NCI-H446 treated with DMSO at 0.1 percent for 48 hours (cell line): ENCODE measurements around the gene SORBS1.

Source experiments
- DNase-seq: peaks from one replicate; lab custom pipeline; 2025; lab: John Stamatoyannopoulos, UW

SORBS1 gene

DNA sequence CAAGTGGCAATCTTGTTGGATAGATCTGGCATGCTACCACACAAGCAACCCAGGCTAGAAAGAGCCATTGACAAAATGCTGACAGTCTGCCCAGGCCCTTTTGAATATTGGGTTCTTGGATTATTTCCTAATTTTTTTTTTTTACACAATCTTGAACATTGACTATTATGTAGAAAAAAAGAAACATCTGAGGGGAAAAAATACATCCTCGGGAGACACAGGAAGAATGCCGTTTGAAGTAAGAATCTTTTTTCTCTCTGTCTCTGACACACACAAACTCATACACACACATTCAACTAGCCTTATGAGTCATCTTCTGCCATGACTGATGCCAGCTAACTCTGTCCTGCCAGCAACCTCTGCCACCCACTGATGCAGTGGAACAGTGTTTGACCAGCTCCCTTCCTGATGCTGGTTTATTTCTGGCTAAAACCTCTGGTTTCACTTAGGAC is 47.2 kb downstream of the SORBS1 start:
- DNase-seq: peak; percentile 34

- no peak for DNase-seq
Measured at GRCh38 chr10:95513008-95513589, 48.1 kb downstream of the SORBS1 start.

DNA sequence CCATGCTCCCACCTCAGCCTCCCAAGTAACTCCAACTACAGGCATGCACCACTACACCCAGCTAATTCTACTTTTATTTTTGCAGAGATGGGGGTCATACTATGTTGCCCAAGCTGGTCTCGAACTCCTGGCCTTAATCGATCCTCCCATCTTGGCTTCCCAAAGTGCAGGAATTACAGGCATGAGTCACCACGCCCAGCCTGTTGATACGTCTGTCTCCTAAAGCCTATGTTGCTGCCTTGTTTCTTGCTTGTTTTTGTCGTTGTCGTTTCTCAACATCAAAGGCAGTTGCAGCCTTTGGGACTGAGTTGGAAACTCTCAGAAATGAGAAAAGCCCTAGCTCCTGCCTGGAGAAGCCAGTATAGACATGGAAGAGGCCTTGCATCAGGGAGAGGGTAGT is 49.9 kb downstream of the SORBS1 start:
- DNase-seq: no peak

DNA sequence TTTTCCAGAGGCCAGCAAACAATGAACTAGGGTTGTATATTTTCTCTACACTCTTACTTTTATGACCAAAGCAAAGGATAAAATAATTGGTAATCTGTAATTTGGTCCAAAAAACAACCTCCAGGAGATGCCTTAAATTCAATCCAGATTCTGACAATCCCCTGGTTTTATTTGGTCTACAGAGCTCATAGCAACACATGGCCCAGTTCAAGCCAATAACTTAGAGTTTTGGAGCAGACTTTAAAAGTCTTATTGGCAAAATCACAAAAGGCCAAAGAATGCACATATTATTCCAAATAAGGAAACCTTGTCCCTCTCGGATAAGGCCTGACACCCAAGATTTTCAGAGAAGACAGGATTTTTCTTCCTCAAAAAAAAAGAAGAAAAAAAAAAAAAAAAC is 51.9 kb downstream of the SORBS1 start:
- DNase-seq: no peak

- DNase-seq: no peak
Measured at GRCh38 chr10:95508730-95509129, 52.4 kb downstream of the SORBS1 start.

- no peak for DNase-seq
Measured at GRCh38 chr10:95506056-95506737, 55.0 kb downstream of the SORBS1 start.

GRCh38 chr10:95505641-95506040 is 55.5 kb downstream of the SORBS1 start:
- no peak for DNase-seq

- DNase-seq: no peak
Measured at GRCh38 chr10:95505084-95505610, 56.0 kb downstream of the SORBS1 start.

GRCh38 chr10:95504246-95504691 is 56.9 kb downstream of the SORBS1 start:
- DNase-seq: no peak

DNA sequence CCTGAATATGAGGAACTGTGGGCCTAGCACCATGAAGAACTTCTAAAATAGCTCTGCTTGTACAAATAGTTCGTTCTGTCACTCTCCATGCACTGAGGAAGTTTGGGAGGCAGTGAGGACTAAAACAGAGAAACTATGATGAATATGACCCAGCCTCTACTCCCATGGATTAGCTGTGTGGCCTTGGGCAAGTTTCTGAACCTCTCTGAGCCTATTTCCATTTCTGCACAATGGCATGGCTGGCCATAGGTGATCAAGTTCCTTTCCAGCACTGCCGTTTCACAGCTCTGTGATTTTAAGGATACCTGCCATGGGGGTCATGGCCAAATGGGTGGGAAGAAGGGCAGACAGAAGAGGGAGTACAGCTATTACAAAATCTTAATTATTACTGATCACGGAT is 57.6 kb downstream of the SORBS1 start:
- no peak for DNase-seq

- DNase-seq: no peak
Measured at GRCh38 chr10:95503001-95503400, 58.2 kb downstream of the SORBS1 start.

- DNase-seq: no peak
Measured at GRCh38 chr10:95502377-95502776, 58.8 kb downstream of the SORBS1 start.

GRCh38 chr10:95501203-95502094 is 59.7 kb downstream of the SORBS1 start:
- no peak for DNase-seq

DNA sequence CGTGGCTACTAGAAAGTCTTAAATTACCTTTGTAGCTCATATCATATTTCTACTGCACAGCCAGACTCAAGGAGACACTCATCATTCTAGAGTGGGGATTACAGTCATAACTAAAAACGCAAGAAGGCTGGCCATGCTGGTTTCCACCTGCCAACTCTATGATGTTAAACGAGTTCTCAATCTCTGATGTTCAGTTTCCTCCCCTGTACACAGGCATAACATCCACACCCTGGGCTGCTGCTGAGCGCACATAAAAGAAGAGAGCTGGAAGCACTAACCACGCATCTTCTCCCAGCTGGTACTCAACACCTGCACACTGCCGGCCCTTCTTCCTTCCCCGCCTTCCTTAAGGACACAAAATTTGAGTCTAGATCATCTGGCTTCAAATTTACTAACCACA is 60.5 kb downstream of the SORBS1 start:
- DNase-seq: no peak

- DNase-seq: no peak
Measured at GRCh38 chr10:95500097-95500496, 61.1 kb downstream of the SORBS1 start.

DNA sequence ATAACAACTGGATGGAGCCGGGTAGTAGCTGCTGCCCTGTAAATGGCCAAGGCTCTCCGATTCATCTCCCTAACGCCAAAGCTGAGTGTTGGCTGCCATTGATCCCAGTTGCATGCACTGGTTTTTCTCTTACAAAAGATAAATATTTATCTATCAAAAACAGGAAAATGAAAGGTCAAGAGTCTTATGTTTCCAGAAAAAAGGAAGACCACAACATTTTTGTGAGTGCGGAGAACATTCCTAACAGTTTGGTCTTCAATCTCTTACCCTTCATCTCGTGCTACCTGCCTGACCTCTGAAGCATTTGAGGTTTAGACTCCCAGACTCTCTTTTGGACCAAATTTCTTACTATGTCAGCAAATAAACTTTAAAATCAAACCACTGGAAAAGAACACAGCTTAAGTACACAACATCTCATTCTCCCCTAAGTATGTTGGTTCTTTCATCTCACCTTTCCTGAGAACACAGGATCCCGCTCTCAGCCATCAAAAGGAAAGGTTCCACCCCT is 61.6 kb downstream of the SORBS1 start:
- no peak for DNase-seq

- DNase-seq: no peak
Measured at GRCh38 chr10:95496951-95497350, 64.2 kb downstream of the SORBS1 start.

DNA sequence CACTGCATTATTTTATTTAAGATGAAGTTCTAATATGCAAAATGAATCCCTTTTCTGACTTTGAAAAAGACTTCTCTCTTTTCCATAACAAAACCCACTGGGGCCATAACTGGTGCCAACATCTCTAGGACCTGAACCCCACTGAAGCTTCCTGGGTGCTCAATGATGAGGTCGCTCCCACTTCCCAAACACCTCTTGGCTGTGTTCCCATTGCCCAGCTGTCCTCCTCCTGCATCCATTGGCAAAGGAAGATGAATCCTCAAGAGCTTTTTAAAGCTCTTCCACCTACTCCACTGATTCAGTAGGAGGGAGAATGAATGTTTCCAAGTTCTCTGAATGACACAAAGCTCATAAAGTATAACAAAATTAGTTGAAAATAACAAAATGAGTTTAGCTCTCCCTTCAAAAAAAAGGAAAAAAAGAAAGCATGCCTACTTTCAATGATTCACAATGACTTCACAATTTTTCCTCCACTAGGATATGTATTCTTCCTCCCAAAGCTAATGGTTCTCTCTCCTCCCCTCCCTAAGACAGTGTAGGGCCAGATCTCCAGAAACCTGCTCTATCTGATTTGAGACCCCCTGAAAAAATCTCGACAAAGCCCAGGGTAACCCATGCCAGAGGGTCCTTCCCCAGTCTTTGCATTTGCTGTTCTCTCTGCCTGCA is 64.8 kb downstream of the SORBS1 start:
- no peak for DNase-seq

DNA sequence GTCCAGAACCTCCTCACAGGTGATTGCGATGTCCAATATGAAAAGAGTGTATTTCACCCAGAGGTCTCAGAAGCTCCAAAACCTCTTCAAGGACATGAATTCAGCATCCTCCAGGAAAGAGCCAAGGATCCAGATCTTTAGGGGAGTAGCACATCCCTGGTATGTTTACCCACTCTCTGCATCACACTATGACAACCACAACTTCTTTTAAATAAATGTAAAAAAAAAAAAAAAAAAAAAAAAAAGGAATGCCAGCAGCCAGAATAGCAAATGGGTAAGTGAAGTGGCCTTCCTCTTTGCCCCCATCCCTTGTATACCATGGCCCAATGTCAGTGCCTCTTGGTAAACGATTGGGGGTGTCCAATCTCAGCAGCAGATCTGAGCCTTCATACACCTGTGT is 67.3 kb downstream of the SORBS1 start:
- DNase-seq: no peak

GRCh38 chr10:95487994-95488393 is 73.2 kb downstream of the SORBS1 start:
- no peak for DNase-seq

GRCh38 chr10:95485056-95485844 is 75.9 kb downstream of the SORBS1 start:
- DNase-seq: no peak
